GM12878 (cell line): ENCODE results near the gene CD63. TPM values are rescaled to one million over a fixed set of nuclear protein-coding genes. Genes with fewer than 3 reads are reported as not detected.

Experiments used
- ATAC-seq: fragments of 200-7000 bp; cut with Tn5 transposase; 3 replicates; pipeline ENCODE4 v1.9.1; 2020; ENCODE audit warnings: mild to moderate bottlenecking, moderate library complexity
- BruUV-seq: library from RNA; stranded (reverse); fragments of 400-500 nt; replicated peaks from 2 replicates; lab custom pipeline; 2021; lab: Mats Ljungman, UMichigan
- CTCF ChIA-PET: fragments of 300-600 bp; sonication (Branson Sonifier 250); formaldehyde crosslinking; extraction: SDS; loops from one replicate; lab custom pipeline; 2021; ENCODE audit warnings: inconsistent platforms; lab: Yijun Ruan, JAX
- POLR2A ChIA-PET: fragments of 350-600 bp; formaldehyde crosslinking; extraction: SDS; loops from one replicate; lab custom pipeline; 2021; ENCODE audit warnings: inconsistent platforms; lab: Charles Lee
- RAD21 ChIA-PET: fragments of 300-600 bp; sonication (Branson Sonifier 250); formaldehyde crosslinking; loops from one replicate; lab custom pipeline; 2023; ENCODE audit warnings: antibody characterized with exemption; ENCODE audit not compliant: unreplicated experiment; lab: Charles Lee
- SMC1A ChIA-PET: fragments of 300-600 bp; sonication (Branson Sonifier 250); formaldehyde crosslinking; loops from one replicate; lab custom pipeline; 2023; ENCODE audit not compliant: unreplicated experiment, uncharacterized antibody; lab: Charles Lee
- DNase-seq: peaks from one replicate; pipeline ENCODE4 v3.0.0-alpha.2; 2011; ENCODE audit warnings: low read depth, low spot score
- FAIRE-seq: peaks from 3 replicates; lab custom pipeline; 2011; peaks lifted over from hg19 to GRCh38; lab: Jason Lieb, UNC
- H2AFZ ChIP-seq: 2 replicates; pipeline ENCODE4 v1.6.0; 2011; ENCODE audit warnings: low read depth, low read length, control low read depth; ENCODE audit not compliant: control insufficient read depth
- H3K27ac ChIP-seq: 2 replicates; pipeline ENCODE4 v1.5.1; 2011; ENCODE audit warnings: control low read depth; ENCODE audit not compliant: control insufficient read depth, insufficient read depth
- H3K27me3 ChIP-seq, 2 experiments: replicated peaks in 1 of 2; 2 replicates each; pipeline versions ENCODE4 v1.6.0 to v1.6.1; 2011; ENCODE audit warnings: low read length in 1 of 2; ENCODE audit not compliant: control insufficient read depth in 2 of 2, insufficient read depth in 2 of 2
- H3K36me3 ChIP-seq, 2 experiments: 2 replicates each; pipeline ENCODE4 v1.5.1; 2011; ENCODE audit warnings: low read length in 1 of 2; ENCODE audit not compliant: control insufficient read depth in 2 of 2, insufficient read depth in 2 of 2
- H3K4me1 ChIP-seq: 2 replicates; pipeline ENCODE4 v1.6.1; 2011; ENCODE audit warnings: mild to moderate bottlenecking, low read length, moderate library complexity, mixed read lengths; ENCODE audit not compliant: control insufficient read depth, insufficient read depth
- H3K4me2 ChIP-seq: 2 replicates; pipeline ENCODE4 v1.6.0; 2011; ENCODE audit warnings: control low read depth; ENCODE audit not compliant: control insufficient read depth, insufficient read depth
- H3K4me3 ChIP-seq: fragments of 200-600 bp; sonication (generic); 2 replicates; pipeline ENCODE4 v1.5.1; 2016
- H3K79me2 ChIP-seq: 2 replicates; pipeline ENCODE4 v1.6.0; 2011; ENCODE audit warnings: low read length; ENCODE audit not compliant: control insufficient read depth, insufficient read depth
- H3K9ac ChIP-seq: 2 replicates; pipeline ENCODE4 v1.8.0; 2011; ENCODE audit warnings: low read length, control low read depth, mixed read lengths; ENCODE audit not compliant: control insufficient read depth, insufficient read depth
- H3K9me3 ChIP-seq: replicated peaks from 3 replicates; pipeline ENCODE4 v1.5.1; 2011; ENCODE audit warnings: mild to moderate bottlenecking, low read length; ENCODE audit not compliant: control insufficient read depth, insufficient read depth
- H4K20me1 ChIP-seq: 2 replicates; pipeline ENCODE4 v1.6.0; 2011; ENCODE audit not compliant: control insufficient read depth, insufficient read depth
- CHD1 ChIP-seq: IDR thresholded peaks from 2 replicates; pipeline ENCODE4 v1.6.1; 2012; ENCODE audit warnings: low read depth, low read length, improper control_type of control experiment
- CREM ChIP-seq: IDR thresholded peaks from 2 replicates; pipeline ENCODE4 v1.6.1; 2014; ENCODE audit warnings: antibody characterized with exemption, low read depth
- FOS ChIP-seq: IDR thresholded peaks from 3 replicates; pipeline ENCODE4 v1.6.1; 2011; ENCODE audit warnings: borderline replicate concordance; ENCODE audit not compliant: insufficient read length; ENCODE audit errors: extremely low read depth
- HCFC1 ChIP-seq: fragments of 150-350 bp; IDR thresholded peaks from 2 replicates; pipeline ENCODE4 v1.6.1; 2014; ENCODE audit warnings: low read length
- IKZF1 ChIP-seq: fragments of 450-650 bp; conservative IDR thresholded peaks from 2 replicates; pipeline ENCODE4 v1.6.1; 2017; ENCODE audit warnings: antibody characterized with exemption, mild to moderate bottlenecking
- KDM1A ChIP-seq: fragments of 200-600 bp; sonication (generic); IDR thresholded peaks from 2 replicates; pipeline ENCODE4 v1.6.1; 2016; ENCODE audit warnings: borderline replicate concordance
- NR2C1 ChIP-seq: fragments of 450-650 bp; IDR thresholded peaks from 2 replicates; pipeline ENCODE4 v1.6.1; 2017; ENCODE audit warnings: antibody characterized with exemption, mild to moderate bottlenecking, moderate library complexity
- NRF1 ChIP-seq: conservative IDR thresholded peaks from 2 replicates; pipeline ENCODE4 v1.6.1; 2011; ENCODE audit warnings: mild to moderate bottlenecking, low read depth, low read length, improper control_type of control experiment
- POLR2AphosphoS5 ChIP-seq: IDR thresholded peaks from 2 replicates; pipeline ENCODE4 v1.6.1; 2011; ENCODE audit warnings: mild to moderate bottlenecking, low read length, inconsistent platforms
- RBBP5 ChIP-seq: fragments of 200-600 bp; sonication (generic); conservative IDR thresholded peaks from 2 replicates; pipeline ENCODE4 v1.6.1; 2016
- RELA ChIP-seq: fragments of 450-650 bp; IDR thresholded peaks from 2 replicates; pipeline ENCODE4 v1.8.0; 2014; ENCODE audit warnings: borderline replicate concordance; ENCODE audit not compliant: partially characterized antibody
- ZSCAN29 ChIP-seq: fragments of 450-650 bp; IDR thresholded peaks from 2 replicates; pipeline ENCODE4 v1.6.1; 2017; ENCODE audit warnings: mild to moderate bottlenecking, moderate library complexity
- WGBS: methylation state at CpG from one replicate; pipeline ENCODE4 v1.1.6; 2016; ENCODE audit warnings: low lambda C conversion rate; ENCODE audit not compliant: insufficient replicate concordance, insufficient coverage; ENCODE audit errors: missing lambda C conversion rate; 5-methylcytosine and 5-hydroxymethylcytosine counted together
- in situ Hi-C: fragments of 300-500 bp; cut with MboI; formaldehyde crosslinking; loops from 9 replicates; pipeline ENCODE4 v1.14.3; 2018; ENCODE audit warnings: mixed read lengths
- intact Hi-C: fragments of 100-400 bp; cut with micrococcal nuclease; formaldehyde crosslinking; loops from one replicate; pipeline ENCODE4 v1.14.2; 2022; ENCODE audit not compliant: unreplicated experiment
- polyA plus RNA-seq, 11 experiments: library from polyadenylated mRNA; depleted of rRNA in 4 of 11; unstranded in 6 of 11; stranded (reverse) in 5 of 11; fragments of >200 nt; fragmentation: Nextera tagmentation in 4 of 11; fragmentation: Illumina TruSeq in 1 of 11; extraction: Ambion mirVana in 4 of 11; extraction: Trizol in 1 of 11; gene quantifications; 1 replicate in 1 of 11; 2 replicates in 10 of 11; pipeline versions ENCODE4 v1.2.1 to v1.2.3, GENCODE V29; 2011 to 2016; ENCODE audit warnings: inconsistent platforms in 2 of 11, missing spikeins in 2 of 11, low read depth in 1 of 11
- total RNA-seq, 4 experiments: library from RNA; depleted of rRNA in 3 of 4; stranded (reverse); fragments of >200 nt in 3 of 4; fragmentation: Illumina TruSeq in 1 of 4; extraction: Trizol in 1 of 4; gene quantifications; 2 replicates each; pipeline versions ENCODE4 v1.2.1 to v1.2.3, GENCODE V29; 2013 to 2021
- TF ChIP-seq, protein P1 (sequence below): fragments of 150-350 bp; IDR thresholded peaks from 2 replicates; pipeline ENCODE4 v1.6.1; 2014; ENCODE audit warnings: mild to moderate bottlenecking, low read depth, low read length
- TF ChIP-seq, protein P2 (sequence below): IDR thresholded peaks from 2 replicates; pipeline ENCODE4 v1.6.1; 2012; ENCODE audit warnings: low read depth, low read length, improper control_type of control experiment
- TF ChIP-seq, protein P3 (sequence below): fragments of 150-350 bp; IDR thresholded peaks from 2 replicates; pipeline ENCODE4 v1.6.1; 2016; ENCODE audit warnings: low read depth, low read length

CD63 gene
- total and polyA plus RNA-seq, 10 of the 15 experiments (the other 5 are each of a cell fraction or from before 2014, with no cell fraction given), result 147 to 220 (median 183) TPM

DNA sequence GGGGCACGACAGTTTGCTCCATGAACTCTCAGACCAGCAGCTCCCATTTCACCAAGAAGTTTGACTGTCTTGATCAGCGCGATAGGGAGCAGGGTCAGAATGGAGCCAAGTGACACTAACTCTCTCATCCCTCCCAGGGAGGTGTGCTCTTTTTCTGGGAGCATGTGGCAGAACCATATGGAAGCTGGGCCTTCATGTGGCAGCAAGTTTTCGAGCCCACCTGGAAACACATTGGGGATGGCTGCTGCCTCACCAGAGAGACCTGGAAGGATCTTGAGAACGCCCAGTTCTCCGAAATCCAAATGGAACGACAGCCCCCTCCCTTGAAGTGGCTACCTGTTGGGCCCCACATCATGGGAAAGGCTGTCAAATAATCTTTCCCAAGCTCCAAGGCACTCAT lies 45.1 kb downstream of the CD63 start:
- no peak overlapping the region for H3K4me2 ChIP-seq
- no peaks in the 10 kb centered on the region for H4K20me1 ChIP-seq
- TF ChIP-seq NRF1 (no peak), CHD1 (no peak), IKZF1 (no peak), ZSCAN29 (no peak), RELA (no peak), FOS (no peak), CREM (no peak), NR2C1 (no peak), POLR2AphosphoS5 (no peak), HCFC1 (no peak), KDM1A (no peak), RBBP5 (no peak)
- TF ChIP-seq, protein P1, sequence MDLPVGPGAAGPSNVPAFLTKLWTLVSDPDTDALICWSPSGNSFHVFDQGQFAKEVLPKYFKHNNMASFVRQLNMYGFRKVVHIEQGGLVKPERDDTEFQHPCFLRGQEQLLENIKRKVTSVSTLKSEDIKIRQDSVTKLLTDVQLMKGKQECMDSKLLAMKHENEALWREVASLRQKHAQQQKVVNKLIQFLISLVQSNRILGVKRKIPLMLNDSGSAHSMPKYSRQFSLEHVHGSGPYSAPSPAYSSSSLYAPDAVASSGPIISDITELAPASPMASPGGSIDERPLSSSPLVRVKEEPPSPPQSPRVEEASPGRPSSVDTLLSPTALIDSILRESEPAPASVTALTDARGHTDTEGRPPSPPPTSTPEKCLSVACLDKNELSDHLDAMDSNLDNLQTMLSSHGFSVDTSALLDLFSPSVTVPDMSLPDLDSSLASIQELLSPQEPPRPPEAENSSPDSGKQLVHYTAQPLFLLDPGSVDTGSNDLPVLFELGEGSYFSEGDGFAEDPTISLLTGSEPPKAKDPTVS, result no peak
- TF ChIP-seq, protein P2, sequence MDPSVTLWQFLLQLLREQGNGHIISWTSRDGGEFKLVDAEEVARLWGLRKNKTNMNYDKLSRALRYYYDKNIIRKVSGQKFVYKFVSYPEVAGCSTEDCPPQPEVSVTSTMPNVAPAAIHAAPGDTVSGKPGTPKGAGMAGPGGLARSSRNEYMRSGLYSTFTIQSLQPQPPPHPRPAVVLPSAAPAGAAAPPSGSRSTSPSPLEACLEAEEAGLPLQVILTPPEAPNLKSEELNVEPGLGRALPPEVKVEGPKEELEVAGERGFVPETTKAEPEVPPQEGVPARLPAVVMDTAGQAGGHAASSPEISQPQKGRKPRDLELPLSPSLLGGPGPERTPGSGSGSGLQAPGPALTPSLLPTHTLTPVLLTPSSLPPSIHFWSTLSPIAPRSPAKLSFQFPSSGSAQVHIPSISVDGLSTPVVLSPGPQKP, result no peak
- TF ChIP-seq, protein P3, sequence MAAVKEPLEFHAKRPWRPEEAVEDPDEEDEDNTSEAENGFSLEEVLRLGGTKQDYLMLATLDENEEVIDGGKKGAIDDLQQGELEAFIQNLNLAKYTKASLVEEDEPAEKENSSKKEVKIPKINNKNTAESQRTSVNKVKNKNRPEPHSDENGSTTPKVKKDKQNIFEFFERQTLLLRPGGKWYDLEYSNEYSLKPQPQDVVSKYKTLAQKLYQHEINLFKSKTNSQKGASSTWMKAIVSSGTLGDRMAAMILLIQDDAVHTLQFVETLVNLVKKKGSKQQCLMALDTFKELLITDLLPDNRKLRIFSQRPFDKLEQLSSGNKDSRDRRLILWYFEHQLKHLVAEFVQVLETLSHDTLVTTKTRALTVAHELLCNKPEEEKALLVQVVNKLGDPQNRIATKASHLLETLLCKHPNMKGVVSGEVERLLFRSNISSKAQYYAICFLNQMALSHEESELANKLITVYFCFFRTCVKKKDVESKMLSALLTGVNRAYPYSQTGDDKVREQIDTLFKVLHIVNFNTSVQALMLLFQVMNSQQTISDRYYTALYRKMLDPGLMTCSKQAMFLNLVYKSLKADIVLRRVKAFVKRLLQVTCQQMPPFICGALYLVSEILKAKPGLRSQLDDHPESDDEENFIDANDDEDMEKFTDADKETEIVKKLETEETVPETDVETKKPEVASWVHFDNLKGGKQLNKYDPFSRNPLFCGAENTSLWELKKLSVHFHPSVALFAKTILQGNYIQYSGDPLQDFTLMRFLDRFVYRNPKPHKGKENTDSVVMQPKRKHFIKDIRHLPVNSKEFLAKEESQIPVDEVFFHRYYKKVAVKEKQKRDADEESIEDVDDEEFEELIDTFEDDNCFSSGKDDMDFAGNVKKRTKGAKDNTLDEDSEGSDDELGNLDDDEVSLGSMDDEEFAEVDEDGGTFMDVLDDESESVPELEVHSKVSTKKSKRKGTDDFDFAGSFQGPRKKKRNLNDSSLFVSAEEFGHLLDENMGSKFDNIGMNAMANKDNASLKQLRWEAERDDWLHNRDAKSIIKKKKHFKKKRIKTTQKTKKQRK, result no peak
- TF ChIP-seq, all 136 proteins: peak for 0
- Histone ChIP-seq H2AFZ (no peak overlapping the region), H3K4me3 (no peak overlapping the region), H3K9me3 (no peaks in the 10 kb centered on the region), H3K36me3 (no peaks in the 10 kb centered on the region), H3K27me3 (no peaks in the 10 kb centered on the region; a peak in 1 of 4 replicates), H3K79me2 (no peaks in the 10 kb centered on the region), H3K4me1 (peaks cover 16% of the 10 kb centered on the region), H3K27ac (no peak overlapping the region), H3K9ac (no peak overlapping the region)
- ATAC-seq, result no peak
- ChIA-PET RAD21 (no interaction called here), POLR2A (interaction anchor here (1.1 to 1.4 kb wide), 2 partner anchors 10 to 32 kb away, joined by 3 read pairs; partner anchors contain the start of gene BLOC1S1), SMC1A (interaction anchor here (1.2 kb wide), 1 partner anchor 10 kb away, joined by 8 read pairs; no protein-coding TSS in a partner anchor), CTCF (no interaction called here)
- 55% methylated on average over 7 of the region's 7 CpGs for WGBS
- in situ Hi-C loops (no loop called here), intact Hi-C loops (no loop called here)
- FAIRE-seq, result no peak
- DNase-seq, result no peak
- no TSS peak for BruUV-seq
